PC-9 (cell line): ENCODE measurements around the gene GRID2. TPM values are rescaled to one million over a fixed set of nuclear protein-coding genes. Genes with fewer than 3 reads are reported as not detected.

ENCODE experiments used
- BruUV-seq: library from RNA; stranded (reverse); fragments of 400-500 nt; replicated peaks from 2 replicates; lab custom pipeline; 2021; lab: Mats Ljungman, UMichigan
- CTCF ChIA-PET: fragments of 300-600 bp; sonication (Branson Sonifier 250); formaldehyde crosslinking; loops from one replicate; lab custom pipeline; 2022; ENCODE audit warnings: antibody characterized with exemption; lab: Charles Lee
- POLR2A ChIA-PET: fragments of 300-600 bp; sonication (Branson Sonifier 250); formaldehyde crosslinking; loops from one replicate; lab custom pipeline; 2022; ENCODE audit warnings: antibody characterized with exemption; ENCODE audit not compliant: unreplicated experiment; lab: Charles Lee
- DNase-seq, 2 experiments: peaks; one replicate each; pipeline versions ENCODE4 v3.0.0 to v3.0.0-alpha.2; 2015 to 2022; ENCODE audit warnings: mixed read lengths in 1 of 2
- H2AFZ ChIP-seq: fragments of 200-600 bp; sonication (generic); 2 replicates; pipeline ENCODE4 v1.8.1; 2017; ENCODE audit warnings: antibody characterized with exemption
- H3F3A ChIP-seq: fragments of 200-600 bp; sonication (generic); 2 replicates; pipeline ENCODE4 v1.8.1; 2017; ENCODE audit warnings: antibody characterized with exemption, mild to moderate bottlenecking, low read depth; ENCODE audit not compliant: insufficient read depth
- H3K27ac ChIP-seq: fragments of 200-600 bp; sonication (generic); 2 replicates; pipeline ENCODE4 v1.6.1; 2016; ENCODE audit warnings: mixed run types
- H3K27me3 ChIP-seq: fragments of 200-600 bp; sonication (generic); 2 replicates; pipeline ENCODE4 v1.6.1; 2016; ENCODE audit warnings: low read depth, mixed run types; ENCODE audit not compliant: insufficient read depth
- H3K36me3 ChIP-seq: fragments of 200-600 bp; sonication (generic); 2 replicates; pipeline ENCODE4 v1.6.1; 2016; ENCODE audit warnings: low read depth, mixed run types
- H3K4me1 ChIP-seq: fragments of 200-600 bp; sonication (generic); replicated peaks from 2 replicates; pipeline ENCODE4 v1.6.1; 2016; ENCODE audit warnings: mixed run types; ENCODE audit not compliant: insufficient read depth
- H3K4me2 ChIP-seq: fragments of 200-600 bp; sonication (generic); 2 replicates; pipeline ENCODE4 v1.6.1; 2017; ENCODE audit warnings: mixed run types
- H3K4me3 ChIP-seq: fragments of 200-600 bp; sonication (generic); 2 replicates; pipeline ENCODE4 v1.6.1; 2016; ENCODE audit warnings: mixed run types
- H3K79me2 ChIP-seq: fragments of 200-600 bp; sonication (generic); 2 replicates; pipeline ENCODE4 v1.6.1; 2017; ENCODE audit warnings: low read depth, mixed run types
- H3K9me2 ChIP-seq: fragments of 200-600 bp; sonication (generic); 2 replicates; pipeline ENCODE4 v1.8.1; 2017; ENCODE audit warnings: mild to moderate bottlenecking; ENCODE audit not compliant: insufficient read depth
- H3K9me3 ChIP-seq: fragments of 200-600 bp; sonication (generic); 2 replicates; pipeline ENCODE4 v1.8.1; 2016; ENCODE audit warnings: low read depth; ENCODE audit not compliant: insufficient read depth
- H4K20me1 ChIP-seq: fragments of 200-600 bp; sonication (generic); 2 replicates; pipeline ENCODE4 v1.8.1; 2017; ENCODE audit not compliant: insufficient read depth
- CTCF ChIP-seq: fragments of 200-600 bp; sonication (generic); conservative IDR thresholded peaks from 2 replicates; pipeline ENCODE4 v1.6.1; 2017; ENCODE audit warnings: mixed run types, antibody characterized with exemption, mild to moderate bottlenecking, moderate library complexity
- EZH2 ChIP-seq: fragments of 200-600 bp; sonication (generic); IDR thresholded peaks from 2 replicates; pipeline ENCODE4 v1.8.0; 2017; ENCODE audit warnings: antibody characterized with exemption, low read depth
- intact Hi-C: fragments of 100-400 bp; cut with micrococcal nuclease; formaldehyde crosslinking; loops from one replicate; pipeline ENCODE4 v1.10.0; 2022; ENCODE audit not compliant: unreplicated experiment
- total RNA-seq: library from RNA; stranded (reverse); gene quantifications from 2 replicates; pipeline ENCODE4 v1.2.3, GENCODE V29; 2021

The GRID2 gene
- total RNA-seq, 1 experiment from 2014 or later: not detected

- BruUV-seq: no TSS peak
- POLR2A ChIA-PET: no interaction called here
Measured at GRCh38 chr4:92629302-92629701, 325.5 kb downstream of the GRID2 start.

GRCh38 chr4:92634882-92635281, 331.1 kb downstream of the GRID2 start:
- H3K27me3 ChIP-seq: no peaks in the 10 kb centered on the region
- H3K4me3 ChIP-seq: no peak overlapping the region
- no peaks in the 10 kb centered on the region for H3F3A ChIP-seq
- intact Hi-C loops: no loop called here
- ChIA-PET POLR2A (no interaction called here), CTCF (no interaction called here)
- H3K9me2 ChIP-seq: no peaks in the 10 kb centered on the region
- H4K20me1 ChIP-seq: no peaks in the 10 kb centered on the region
- no peak overlapping the region for H3K4me2 ChIP-seq
- H3K27ac ChIP-seq: no peak overlapping the region
- H3K4me1 ChIP-seq: no peaks in the 10 kb centered on the region
- no peaks in the 10 kb centered on the region for H3K36me3 ChIP-seq
- no peak for DNase-seq
- TF ChIP-seq CTCF: no peak
- TF ChIP-seq EZH2: no peak
- H2AFZ ChIP-seq: no peak overlapping the region
- H3K79me2 ChIP-seq: no peaks in the 10 kb centered on the region
- H3K9me3 ChIP-seq: no peaks in the 10 kb centered on the region
- BruUV-seq: no TSS peak

More at GRCh38 chr4:92629302-92629701, 325.5 kb downstream of the GRID2 start:
- Histone ChIP-seq H3K9me3 (no peaks in the 10 kb centered on the region), H3K27me3 (no peaks in the 10 kb centered on the region), H3K9me2 (no peaks in the 10 kb centered on the region), H4K20me1 (no peaks in the 10 kb centered on the region), H3K4me1 (no peaks in the 10 kb centered on the region), H3K79me2 (no peaks in the 10 kb centered on the region), H3F3A (no peaks in the 10 kb centered on the region), H3K4me2 (no peak overlapping the region), H3K27ac (no peak overlapping the region), H3K4me3 (no peak overlapping the region), H3K36me3 (no peaks in the 10 kb centered on the region), H2AFZ (no peak overlapping the region)
- no peak for DNase-seq
- TF ChIP-seq EZH2 (no peak), CTCF (no peak)
- intact Hi-C loops: no loop called here
- CTCF ChIA-PET: no interaction called here

GRCh38 chr4:92636038-92636806, 332.5 kb downstream of the GRID2 start:
- H3K4me3 ChIP-seq: no peak overlapping the region
- H3K4me1 ChIP-seq: no peaks in the 10 kb centered on the region
- no peaks in the 10 kb centered on the region for H3K9me2 ChIP-seq
- no peaks in the 10 kb centered on the region for H3K27me3 ChIP-seq
- no peak for DNase-seq
- no peaks in the 10 kb centered on the region for H3F3A ChIP-seq
- TF ChIP-seq EZH2: no peak
- TF ChIP-seq CTCF: no peak
- ChIA-PET CTCF (no interaction called here), POLR2A (no interaction called here)
- H3K79me2 ChIP-seq: no peaks in the 10 kb centered on the region
- H3K9me3 ChIP-seq: no peaks in the 10 kb centered on the region
- BruUV-seq: no TSS peak
- intact Hi-C loops: no loop called here
- no peak overlapping the region for H3K4me2 ChIP-seq
- no peaks in the 10 kb centered on the region for H4K20me1 ChIP-seq
- no peak overlapping the region for H3K27ac ChIP-seq
- no peaks in the 10 kb centered on the region for H3K36me3 ChIP-seq
- no peak overlapping the region for H2AFZ ChIP-seq
